ENCODE data around the gene GJB1.

Gene GJB1

DNA sequence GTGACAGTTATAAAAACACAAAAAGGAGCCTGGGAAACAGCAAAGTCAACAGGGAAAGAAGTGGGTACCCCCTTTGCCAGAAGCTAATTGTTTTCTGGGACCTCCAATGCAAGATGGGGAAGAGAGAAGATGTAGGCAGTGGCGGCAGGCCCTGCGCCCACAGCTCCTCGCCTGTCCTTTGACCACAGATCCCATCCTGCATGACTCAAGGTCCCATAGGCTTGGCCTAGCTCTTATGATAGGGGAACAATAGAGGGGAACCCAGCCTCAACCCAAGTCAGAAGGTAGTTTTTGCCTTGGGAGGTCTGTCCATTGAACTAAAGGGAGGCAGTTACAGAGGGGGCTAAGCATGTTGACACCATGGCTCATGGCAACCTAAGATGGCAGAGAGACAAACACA is 16.8 kb downstream of the GJB1 start:
- no peak overlapping the region for H3K9ac ChIP-seq (ENCODE audit: insufficient read length)
- H3K4me3 ChIP-seq = no peak overlapping the region
- no peaks in the 10 kb centered on the region for H3K9me3 ChIP-seq (ENCODE audit: low read depth, low read length)
- DNase-seq (ENCODE audit: low read depth, low spot score) = no peak
- H3K36me3 ChIP-seq (ENCODE audit: insufficient read depth, low read length) = peaks cover 44% of the 10 kb centered on the region; the same call in 1 of the 2 replicates
- TF ChIP-seq FOXP2 (optimal IDR thresholded peaks at IDR 0.05; ENCODE audit: control extremely low read depth, extremely low read length, insufficient read depth) (no peak), POLR2AphosphoS5 (IDR thresholded peaks at IDR 0.05; ENCODE audit: borderline replicate concordance, low read depth, low read length) (no peak), EZH2 (IDR thresholded peaks at IDR 0.05) (no peak)
- no peak overlapping the region for H3K27ac ChIP-seq

DNA sequence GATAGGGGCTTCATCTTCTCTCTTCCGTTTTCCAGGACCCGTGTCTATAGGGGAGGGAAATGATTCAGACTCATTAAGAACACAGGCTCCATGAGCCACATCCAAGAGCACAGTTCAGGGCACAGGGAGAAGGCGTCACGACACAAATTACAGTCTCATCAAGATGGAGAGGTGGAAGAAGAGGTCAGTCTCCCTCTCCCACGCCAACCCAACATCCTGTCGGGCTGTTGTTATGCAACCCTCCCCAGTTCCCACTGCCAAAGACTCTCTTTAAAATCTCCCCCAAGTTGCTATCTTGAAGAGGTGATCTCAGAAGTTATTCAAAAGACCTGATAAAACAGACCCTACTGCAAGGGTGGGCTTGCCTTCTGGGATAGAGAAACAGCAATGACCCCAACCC is 18.3 kb downstream of the GJB1 start:
- no peak overlapping the region for H3K4me3 ChIP-seq
- DNase-seq (ENCODE audit: low read depth, low spot score) = no peak
- H3K9ac ChIP-seq (ENCODE audit: insufficient read length) = no peak overlapping the region
- peaks cover 55% of the 10 kb centered on the region; the same call in 1 of the 2 replicates for H3K36me3 ChIP-seq (ENCODE audit: insufficient read depth, low read length)
- TF ChIP-seq POLR2AphosphoS5 (IDR thresholded peaks at IDR 0.05; ENCODE audit: borderline replicate concordance, low read depth, low read length) = no peak
- no peak for TF ChIP-seq FOXP2 (optimal IDR thresholded peaks at IDR 0.05; ENCODE audit: control extremely low read depth, extremely low read length, insufficient read depth)
- no peak for TF ChIP-seq EZH2 (IDR thresholded peaks at IDR 0.05)
- no peak overlapping the region for H3K27ac ChIP-seq
- no peaks in the 10 kb centered on the region for H3K9me3 ChIP-seq (ENCODE audit: low read depth, low read length)

DNA sequence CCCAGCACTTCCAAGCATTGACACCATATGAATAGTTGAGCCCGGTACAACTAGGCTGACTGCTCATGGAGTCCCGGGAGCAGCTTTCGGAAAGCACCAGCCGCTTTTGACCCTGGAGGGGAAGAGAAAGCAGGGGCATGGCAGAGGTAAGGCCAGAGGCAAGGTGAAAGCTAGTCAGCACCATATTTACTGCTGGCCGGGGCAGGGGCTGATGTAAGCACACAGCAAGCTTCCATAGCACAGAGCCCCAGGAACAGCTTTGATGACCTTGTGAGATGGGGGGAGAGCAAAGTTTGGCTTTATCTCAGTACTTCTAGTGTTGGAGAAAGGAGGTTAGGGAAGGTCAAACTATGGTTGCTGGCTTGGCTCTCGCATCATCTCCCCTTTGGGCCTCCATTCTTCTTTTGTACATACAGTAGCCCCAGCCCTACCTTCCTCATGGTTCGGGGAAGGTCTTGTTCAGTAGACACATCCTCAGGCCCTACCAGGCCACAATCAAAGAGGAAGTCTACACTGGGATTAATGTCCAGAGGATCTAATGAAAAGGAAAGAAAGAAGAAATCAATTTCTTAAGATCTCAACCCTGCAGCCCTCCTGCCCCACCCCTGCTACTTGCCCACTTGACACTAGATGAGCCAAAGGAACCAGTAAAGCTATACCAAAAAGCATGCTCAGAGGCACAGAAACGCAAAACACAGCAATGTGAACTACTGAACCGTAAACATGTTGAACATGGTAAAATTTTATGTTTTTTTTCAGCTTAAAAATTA is 21.5 kb downstream of the GJB1 start:
- Histone ChIP-seq H3K36me3 (ENCODE audit: insufficient read depth, low read length) (peaks cover 83% of the 10 kb centered on the region), H3K9ac (ENCODE audit: insufficient read length) (no peak overlapping the region), H3K27ac (no peak overlapping the region), H3K9me3 (ENCODE audit: low read depth, low read length) (no peaks in the 10 kb centered on the region), H3K4me3 (no peak overlapping the region)
- no peak for DNase-seq (ENCODE audit: low read depth, low spot score)
- TF ChIP-seq EZH2 (IDR thresholded peaks at IDR 0.05) (no peak), POLR2AphosphoS5 (IDR thresholded peaks at IDR 0.05; ENCODE audit: borderline replicate concordance, low read depth, low read length) (no peak), FOXP2 (optimal IDR thresholded peaks at IDR 0.05; ENCODE audit: control extremely low read depth, extremely low read length, insufficient read depth) (no peak)

DNA sequence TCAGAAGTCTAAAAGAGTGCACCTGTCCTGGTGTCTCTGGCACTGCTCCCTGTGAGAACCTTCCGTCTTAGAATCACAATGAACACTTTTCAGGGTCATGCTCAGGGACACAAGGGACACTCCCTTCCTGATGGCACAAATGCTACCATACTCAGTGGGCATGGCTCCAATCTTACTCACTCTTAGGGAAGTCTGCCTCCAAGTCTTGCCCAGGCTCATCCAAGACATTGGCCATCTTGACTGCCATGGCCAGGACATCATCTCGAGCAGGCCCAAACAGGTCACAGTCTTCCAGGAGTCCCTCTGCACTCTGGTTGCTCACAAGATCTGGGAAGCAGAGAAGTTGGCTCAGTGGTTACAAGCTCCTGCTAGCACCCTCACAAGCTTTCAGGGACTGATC is 22.1 kb downstream of the GJB1 start:
- TF ChIP-seq POLR2AphosphoS5 (IDR thresholded peaks at IDR 0.05; ENCODE audit: borderline replicate concordance, low read depth, low read length) (no peak), FOXP2 (optimal IDR thresholded peaks at IDR 0.05; ENCODE audit: control extremely low read depth, extremely low read length, insufficient read depth) (no peak)

DNA sequence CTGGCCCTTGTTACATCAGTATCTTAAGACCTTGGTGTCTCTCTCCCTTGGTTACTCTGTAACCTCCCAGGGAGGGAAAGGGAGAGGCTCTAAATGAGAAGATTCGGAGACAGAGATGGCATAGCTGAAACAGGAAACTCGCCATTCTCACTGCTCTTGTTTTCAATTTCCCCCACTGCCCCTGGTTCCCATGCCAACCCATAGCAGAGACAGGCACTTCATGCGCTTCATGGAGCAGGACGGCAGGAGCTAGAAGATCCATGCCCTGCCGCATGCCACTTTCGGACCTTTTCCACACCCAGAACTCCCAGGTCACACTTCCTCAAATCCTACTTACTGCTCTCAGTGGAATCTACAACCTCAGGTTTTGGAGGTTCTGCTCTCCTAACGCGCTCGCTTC is 27.8 kb downstream of the GJB1 start:
- TF ChIP-seq FOXP2 (optimal IDR thresholded peaks at IDR 0.05; ENCODE audit: control extremely low read depth, extremely low read length, insufficient read depth) = no peak
- TF ChIP-seq POLR2AphosphoS5 (IDR thresholded peaks at IDR 0.05; ENCODE audit: borderline replicate concordance, low read depth, low read length) = no peak
- TF ChIP-seq EZH2 (IDR thresholded peaks at IDR 0.05) = no peak
- Histone ChIP-seq H3K36me3 (ENCODE audit: insufficient read depth, low read length) (peaks cover 43% of the 10 kb centered on the region), H3K9ac (ENCODE audit: insufficient read length) (no peak overlapping the region), H3K27ac (no peak overlapping the region), H3K4me3 (no peak overlapping the region), H3K9me3 (ENCODE audit: low read depth, low read length) (no peaks in the 10 kb centered on the region)
- DNase-seq (ENCODE audit: low read depth, low spot score) = no peak

More for the DNA sequence above, 22.1 kb downstream of the GJB1 start:
- Histone ChIP-seq H3K9me3 (ENCODE audit: low read depth, low read length) (no peaks in the 10 kb centered on the region), H3K4me3 (no peak overlapping the region), H3K27ac (no peak overlapping the region), H3K9ac (ENCODE audit: insufficient read length) (no peak overlapping the region), H3K36me3 (ENCODE audit: insufficient read depth, low read length) (peaks cover 85% of the 10 kb centered on the region)
- DNase-seq (ENCODE audit: low read depth, low spot score) = no peak

DNA sequence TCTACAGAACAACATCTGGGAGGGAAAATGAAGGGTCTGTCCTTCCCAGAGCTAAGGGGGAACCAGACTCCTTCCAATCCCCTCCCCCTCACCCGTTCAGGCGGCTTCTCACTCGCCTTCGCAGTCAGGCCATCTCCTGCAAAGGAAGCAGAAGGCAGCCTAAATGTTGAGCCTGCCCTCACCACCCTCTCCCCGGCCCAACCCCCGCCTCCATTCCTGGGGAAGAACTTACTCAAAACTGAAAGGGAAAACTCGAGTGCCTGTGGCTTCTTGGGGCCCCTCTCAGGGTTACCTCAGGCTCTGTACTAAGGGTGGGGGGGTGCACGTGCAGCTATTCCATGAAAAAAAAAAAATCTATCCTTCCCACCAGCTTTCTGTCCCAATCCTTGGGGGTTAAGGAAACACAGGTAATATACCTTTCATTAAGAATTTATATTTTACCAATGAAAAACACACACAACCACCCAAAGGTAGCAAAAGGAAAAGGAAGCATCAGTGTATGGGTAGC is 28.5 kb downstream of the GJB1 start:
- Histone ChIP-seq H3K4me3 (peak overlapping the region; percentile 90), H3K9ac (ENCODE audit: insufficient read length) (peak overlapping the region; percentile 22), H3K27ac (peak overlapping the region; percentile 42; the same call in 1 of the 2 replicates), H3K9me3 (ENCODE audit: low read depth, low read length) (no peaks in the 10 kb centered on the region), H3K36me3 (ENCODE audit: insufficient read depth, low read length) (peaks cover 40% of the 10 kb centered on the region)
- no peak for DNase-seq (ENCODE audit: low read depth, low spot score)
- TF ChIP-seq FOXP2 (optimal IDR thresholded peaks at IDR 0.05; ENCODE audit: control extremely low read depth, extremely low read length, insufficient read depth) (no peak), POLR2AphosphoS5 (IDR thresholded peaks at IDR 0.05; ENCODE audit: borderline replicate concordance, low read depth, low read length) (no peak), EZH2 (IDR thresholded peaks at IDR 0.05) (no peak)

DNA sequence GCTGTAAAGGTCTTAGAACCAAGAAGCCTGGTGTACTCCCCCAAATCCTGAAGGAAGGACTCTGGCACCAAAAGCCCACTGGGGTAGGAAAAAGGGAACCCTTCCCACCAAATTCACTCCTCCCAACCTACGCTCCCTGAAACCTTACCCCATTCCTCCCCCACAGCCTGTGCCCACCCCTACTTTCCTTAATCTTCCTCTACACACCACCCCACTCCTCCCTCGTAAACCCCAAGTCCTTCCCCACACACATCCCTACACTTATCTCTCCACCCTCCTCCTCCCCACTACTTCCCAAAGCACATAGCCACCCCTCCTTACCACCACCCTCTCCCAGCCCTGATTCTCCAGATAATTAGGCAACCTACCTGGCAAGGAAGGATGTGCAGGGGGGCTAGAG is 29.2 kb downstream of the GJB1 start:
- no peak for TF ChIP-seq FOXP2 (optimal IDR thresholded peaks at IDR 0.05; ENCODE audit: control extremely low read depth, extremely low read length, insufficient read depth)
- no peak for TF ChIP-seq EZH2 (IDR thresholded peaks at IDR 0.05)
- 0 out of 2 replicates have a peak, but pooled peaks have one; percentile 17 for TF ChIP-seq POLR2AphosphoS5 (IDR thresholded peaks at IDR 0.05; ENCODE audit: borderline replicate concordance, low read depth, low read length)
- no peak for DNase-seq (ENCODE audit: low read depth, low spot score)
- Histone ChIP-seq H3K9me3 (ENCODE audit: low read depth, low read length) (no peaks in the 10 kb centered on the region), H3K9ac (ENCODE audit: insufficient read length) (peak overlapping the region; percentile 22), H3K4me3 (peak overlapping the region; percentile 90), H3K36me3 (ENCODE audit: insufficient read depth, low read length) (peaks cover 33% of the 10 kb centered on the region), H3K27ac (peak overlapping the region; percentile 42; the same call in 1 of the 2 replicates)

DNA sequence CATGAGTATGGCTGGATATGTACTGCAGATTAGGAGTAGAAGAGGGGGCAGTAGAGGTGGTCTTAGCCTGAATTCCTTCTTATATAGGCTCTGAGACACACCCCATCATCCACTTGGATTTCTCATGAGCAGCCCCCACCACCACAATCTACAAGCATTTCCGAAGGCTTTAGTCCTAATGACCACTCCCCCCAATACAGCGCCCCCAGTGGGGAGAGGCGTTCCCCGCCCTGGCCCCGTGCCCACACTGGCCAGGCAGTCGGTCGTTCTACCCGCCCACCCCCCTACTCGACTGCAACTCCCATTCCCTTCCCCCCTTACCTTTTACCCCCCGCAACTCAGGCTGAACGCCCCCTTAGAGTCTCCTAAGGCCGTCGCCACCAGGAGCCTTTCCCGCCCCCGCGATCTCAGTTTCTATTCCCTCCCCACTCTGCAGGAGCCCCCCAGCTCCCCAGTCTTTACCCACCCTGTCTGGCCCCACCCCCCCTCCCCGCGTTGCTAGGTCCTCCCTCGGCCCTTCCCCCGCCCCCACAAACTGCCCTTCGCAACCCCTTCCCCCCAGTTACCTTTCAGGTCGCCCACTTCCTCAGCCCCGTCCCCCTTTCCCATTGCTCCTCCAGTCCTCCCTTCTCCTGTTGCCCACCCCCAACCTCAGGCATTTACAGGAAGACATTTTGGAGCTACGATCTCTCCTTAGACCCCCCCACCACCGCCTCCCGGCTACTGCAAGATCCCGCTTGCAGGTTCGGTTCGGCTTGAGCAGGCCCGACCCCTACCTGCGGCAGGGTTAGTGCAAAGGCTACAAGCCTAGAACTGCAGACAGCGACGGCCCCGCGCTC is 30.4 kb downstream of the GJB1 start:
- no peaks in the 10 kb centered on the region for H3K9me3 ChIP-seq (ENCODE audit: low read depth, low read length)
- H3K9ac ChIP-seq (ENCODE audit: insufficient read length) = peak overlapping the region; percentile 86
- peak overlapping the region; percentile 90 for H3K4me3 ChIP-seq
- TF ChIP-seq EZH2 (IDR thresholded peaks at IDR 0.05) (no peak), POLR2AphosphoS5 (IDR thresholded peaks at IDR 0.05; ENCODE audit: borderline replicate concordance, low read depth, low read length) (no peak), FOXP2 (optimal IDR thresholded peaks at IDR 0.05; ENCODE audit: control extremely low read depth, extremely low read length, insufficient read depth) (no peak)
- H3K36me3 ChIP-seq (ENCODE audit: insufficient read depth, low read length) = peaks cover 21% of the 10 kb centered on the region
- H3K27ac ChIP-seq = peak overlapping the region; percentile 64; the same call in 1 of the 2 replicates
- DNase-seq (ENCODE audit: low read depth, low spot score) = no peak

All from SK-N-MC (cell line).